Thyroid gland (tissue), 4 donors: Measurements from ENCODE around the gene FAM50B.

Experiments
- CTCF ChIP-seq, 6 experiments: fragments of 200-600 bp in 3 of 6; fragments of 450-650 bp in 3 of 6; sonication (generic) in 3 of 6; IDR thresholded peaks; one replicate each; pipeline ENCODE4 v1.5.1; 2016 to 2019; ENCODE audit warnings: antibody characterized with exemption in 6 of 6, mild to moderate bottlenecking in 2 of 6, inconsistent platforms in 1 of 6, moderate library complexity in 1 of 6
- POLR2A ChIP-seq, 2 donors: fragments of 450-650 bp; IDR thresholded peaks; one replicate each; pipeline ENCODE4 v1.6.1; 2017; ENCODE audit warnings: antibody characterized with exemption in 2 of 2, mild to moderate bottlenecking in 2 of 2, moderate library complexity in 1 of 2

- TF ChIP-seq CTCF (IDR thresholded peaks at IDR 0.05) (no peak), POLR2A (IDR thresholded peaks at IDR 0.05) (no peak)
Measured at GRCh38 chr6:3857468-3858456, 8.6 kb downstream of the FAM50B start.
